WTC11 (cell line): ENCODE results near the gene PCSK5.

ENCODE experiments used
- AFF4 ChIP-seq: sonication (generic); formaldehyde crosslinking; IDR thresholded peaks from 2 replicates; pipeline ENCODE4 v1.8.1; 2023; ENCODE audit warnings: mild to moderate bottlenecking, missing genetic modification reagents, borderline replicate concordance
- ATF1 ChIP-seq: sonication (generic); formaldehyde crosslinking; IDR thresholded peaks from 2 replicates; pipeline ENCODE4 v1.8.1; 2023; ENCODE audit warnings: mild to moderate bottlenecking, moderate library complexity, missing genetic modification reagents
- CREM ChIP-seq: sonication (generic); formaldehyde crosslinking; IDR thresholded peaks from 2 replicates; pipeline ENCODE4 v1.8.1; 2022; ENCODE audit warnings: mild to moderate bottlenecking, missing genetic modification reagents, moderate library complexity
- NFYB ChIP-seq: sonication (generic); formaldehyde crosslinking; conservative IDR thresholded peaks from 2 replicates; pipeline ENCODE4 v1.8.0; 2022; ENCODE audit warnings: low read depth, missing genetic modification reagents
- ZNF121 ChIP-seq: sonication (generic); formaldehyde crosslinking; IDR thresholded peaks from 2 replicates; pipeline ENCODE4 v1.8.0; 2023; ENCODE audit warnings: missing genetic modification reagents
- TF ChIP-seq, protein P1 (sequence below): fragments of 200-600 bp; IDR thresholded peaks from 2 replicates; pipeline ENCODE4 v1.8.0; 2022; ENCODE audit warnings: antibody characterized with exemption
- TF ChIP-seq, protein P2 (sequence below): sonication (generic); formaldehyde crosslinking; IDR thresholded peaks from 2 replicates; pipeline ENCODE4 v1.8.0; 2022; ENCODE audit warnings: mild to moderate bottlenecking, missing genetic modification reagents

GRCh38 chr9:75990156-75990555 is 99.7 kb downstream of the PCSK5 start:
- TF ChIP-seq, protein P1, sequence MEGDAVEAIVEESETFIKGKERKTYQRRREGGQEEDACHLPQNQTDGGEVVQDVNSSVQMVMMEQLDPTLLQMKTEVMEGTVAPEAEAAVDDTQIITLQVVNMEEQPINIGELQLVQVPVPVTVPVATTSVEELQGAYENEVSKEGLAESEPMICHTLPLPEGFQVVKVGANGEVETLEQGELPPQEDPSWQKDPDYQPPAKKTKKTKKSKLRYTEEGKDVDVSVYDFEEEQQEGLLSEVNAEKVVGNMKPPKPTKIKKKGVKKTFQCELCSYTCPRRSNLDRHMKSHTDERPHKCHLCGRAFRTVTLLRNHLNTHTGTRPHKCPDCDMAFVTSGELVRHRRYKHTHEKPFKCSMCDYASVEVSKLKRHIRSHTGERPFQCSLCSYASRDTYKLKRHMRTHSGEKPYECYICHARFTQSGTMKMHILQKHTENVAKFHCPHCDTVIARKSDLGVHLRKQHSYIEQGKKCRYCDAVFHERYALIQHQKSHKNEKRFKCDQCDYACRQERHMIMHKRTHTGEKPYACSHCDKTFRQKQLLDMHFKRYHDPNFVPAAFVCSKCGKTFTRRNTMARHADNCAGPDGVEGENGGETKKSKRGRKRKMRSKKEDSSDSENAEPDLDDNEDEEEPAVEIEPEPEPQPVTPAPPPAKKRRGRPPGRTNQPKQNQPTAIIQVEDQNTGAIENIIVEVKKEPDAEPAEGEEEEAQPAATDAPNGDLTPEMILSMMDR = no peak
- TF ChIP-seq CREM (CRISPR knock-in tag) (no peak), ATF1 (CRISPR knock-in tag) (no peak), AFF4 (no peak), NFYB (CRISPR knock-in tag) (no peak), ZNF121 (CRISPR knock-in tag) (no peak)
- TF ChIP-seq, protein P2, sequence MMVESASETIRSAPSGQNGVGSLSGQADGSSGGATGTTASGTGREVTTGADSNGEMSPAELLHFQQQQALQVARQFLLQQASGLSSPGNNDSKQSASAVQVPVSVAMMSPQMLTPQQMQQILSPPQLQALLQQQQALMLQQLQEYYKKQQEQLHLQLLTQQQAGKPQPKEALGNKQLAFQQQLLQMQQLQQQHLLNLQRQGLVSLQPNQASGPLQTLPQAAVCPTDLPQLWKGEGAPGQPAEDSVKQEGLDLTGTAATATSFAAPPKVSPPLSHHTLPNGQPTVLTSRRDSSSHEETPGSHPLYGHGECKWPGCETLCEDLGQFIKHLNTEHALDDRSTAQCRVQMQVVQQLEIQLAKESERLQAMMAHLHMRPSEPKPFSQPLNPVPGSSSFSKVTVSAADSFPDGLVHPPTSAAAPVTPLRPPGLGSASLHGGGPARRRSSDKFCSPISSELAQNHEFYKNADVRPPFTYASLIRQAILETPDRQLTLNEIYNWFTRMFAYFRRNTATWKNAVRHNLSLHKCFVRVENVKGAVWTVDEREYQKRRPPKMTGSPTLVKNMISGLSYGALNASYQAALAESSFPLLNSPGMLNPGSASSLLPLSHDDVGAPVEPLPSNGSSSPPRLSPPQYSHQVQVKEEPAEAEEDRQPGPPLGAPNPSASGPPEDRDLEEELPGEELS (CRISPR knock-in tag) = no peak
